HG02798 (cell line): Measurements from ENCODE around the gene NOVA2.

ENCODE experiments used
- ATAC-seq: cut with Tn5 transposase; IDR thresholded peaks from one replicate; pipeline ENCODE4 v1.9.1; 2021; ENCODE audit warnings: mild to moderate bottlenecking; ENCODE audit not compliant: unreplicated experiment, poor library complexity

Gene NOVA2

DNA sequence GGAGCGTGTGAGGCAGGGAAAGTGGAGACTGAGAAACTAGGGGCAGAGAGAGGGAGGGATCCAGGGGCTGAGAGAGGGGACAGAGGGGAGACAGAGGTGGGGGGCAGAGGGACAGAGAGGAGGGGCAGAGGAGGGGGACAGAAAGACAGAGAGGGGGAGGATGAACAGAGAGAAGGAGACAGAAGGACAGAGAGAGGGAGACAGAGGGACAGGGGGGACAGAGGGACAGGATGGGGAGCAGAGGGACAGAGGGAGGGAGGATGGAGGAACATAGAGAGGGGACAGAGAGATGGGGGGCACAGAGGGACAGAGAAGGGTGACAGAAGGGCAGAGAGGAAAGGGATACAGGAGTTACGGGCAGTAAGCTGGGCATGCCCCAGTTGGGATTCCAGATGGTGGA, 44.4 kb downstream of the NOVA2 start:
- no peak for ATAC-seq

GRCh38 chr19:45927565-45928261, 46.0 kb downstream of the NOVA2 start:
- peak; percentile 72 for ATAC-seq

DNA sequence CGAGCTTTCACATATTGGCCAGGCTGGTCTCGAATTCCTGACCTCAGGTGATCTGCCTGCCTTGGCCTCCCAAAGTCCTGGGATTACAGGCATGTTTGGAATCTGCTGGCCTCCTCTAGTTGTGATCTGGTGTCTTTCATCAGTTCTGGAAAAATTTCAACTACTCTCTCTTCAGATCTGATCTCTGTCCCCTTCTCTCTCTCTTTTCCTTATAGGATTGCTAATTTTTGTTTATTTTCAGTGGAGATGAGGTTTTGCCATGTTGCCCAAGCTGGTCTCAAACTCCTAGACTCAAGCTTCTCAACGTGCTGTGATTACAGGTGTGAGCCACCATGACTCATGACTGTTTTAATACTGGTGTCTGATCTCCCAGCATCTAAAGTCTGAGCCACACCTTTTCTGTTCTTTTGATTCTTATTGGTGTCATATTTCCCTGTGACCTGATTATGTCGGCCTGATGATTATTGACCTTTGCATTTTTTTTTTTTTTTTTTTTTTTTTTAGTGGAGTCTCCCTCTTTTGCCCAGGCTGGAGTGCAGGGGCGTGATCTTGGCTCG, 48.7 kb downstream of the NOVA2 start:
- ATAC-seq: no peak

DNA sequence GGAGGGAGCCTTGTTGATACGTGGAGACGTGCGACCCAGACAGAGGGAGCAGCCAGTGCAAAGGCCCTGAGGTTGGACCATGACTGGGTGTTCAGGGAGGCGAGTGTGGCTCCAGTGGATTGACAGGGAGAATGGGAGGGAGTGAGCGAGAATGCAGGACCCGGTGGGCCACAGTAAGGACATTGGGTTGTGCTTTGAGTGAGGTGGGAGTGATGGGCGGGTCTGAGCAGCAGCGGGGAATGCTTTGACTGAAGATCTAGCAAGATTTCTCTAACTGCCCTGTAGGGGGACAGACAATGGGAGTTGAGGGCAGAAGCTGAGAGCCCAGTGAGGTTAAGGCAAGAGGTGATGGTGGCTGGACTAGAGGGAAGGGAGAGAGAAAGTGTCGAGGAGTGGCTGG, 51.4 kb downstream of the NOVA2 start:
- no peak for ATAC-seq

- ATAC-seq: no peak
These were observed 53.2 kb downstream of the NOVA2 start for GRCh38 chr19:45920458-45920857.

DNA sequence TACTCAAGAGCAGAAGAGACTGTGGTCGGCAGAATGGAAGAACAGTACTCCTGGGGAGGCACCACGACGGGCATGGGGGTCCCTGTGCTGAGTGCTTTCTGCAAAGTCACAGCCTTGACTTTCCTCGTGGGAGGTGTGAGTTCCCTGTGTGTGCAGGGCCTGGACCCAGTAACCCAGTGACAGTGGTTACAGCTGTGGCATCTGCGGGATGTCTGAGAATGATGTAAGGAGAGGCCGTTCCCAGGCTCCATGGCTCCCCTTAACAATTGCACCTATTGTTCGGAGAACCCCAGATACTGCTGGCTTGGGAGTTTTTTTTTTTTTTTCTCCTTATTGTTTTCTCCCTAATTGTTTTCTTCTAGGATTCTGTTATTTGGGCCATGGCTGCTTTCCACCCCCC, 54.0 kb downstream of the NOVA2 start:
- ATAC-seq: no peak

- no peak for ATAC-seq
These were observed 54.9 kb downstream of the NOVA2 start for GRCh38 chr19:45918721-45919120.

DNA sequence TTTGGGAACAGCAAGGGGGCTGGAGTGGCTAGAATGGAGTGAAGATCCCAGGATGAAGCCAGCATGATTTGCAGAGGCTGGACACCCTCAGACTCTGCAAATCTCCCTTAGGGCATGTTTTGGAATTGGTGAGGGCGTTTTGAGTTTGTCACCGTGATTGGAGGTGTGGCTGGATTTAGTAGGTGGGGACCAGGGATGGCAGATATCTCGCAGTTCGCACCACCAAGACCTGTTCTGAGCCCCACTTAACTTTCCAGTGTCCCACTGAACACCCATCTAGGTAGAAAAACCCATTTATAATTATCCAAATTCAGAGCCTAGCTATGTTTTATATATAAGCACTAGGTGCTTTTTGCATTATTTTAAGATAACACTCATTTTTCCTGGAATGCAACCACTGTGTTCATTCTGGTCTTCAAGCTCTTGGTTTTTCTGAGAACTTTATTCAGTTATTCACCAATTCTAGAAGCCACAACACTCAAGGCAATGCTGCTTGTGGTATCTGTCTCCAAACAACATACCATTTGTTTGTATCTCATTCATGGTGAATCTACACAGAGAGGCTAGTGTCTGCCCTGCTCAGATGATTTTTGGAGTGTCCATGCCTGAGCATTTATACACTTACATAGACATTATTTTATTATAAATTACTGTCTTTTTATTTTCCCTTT, 56.1 kb downstream of the NOVA2 start:
- ATAC-seq: no peak

DNA sequence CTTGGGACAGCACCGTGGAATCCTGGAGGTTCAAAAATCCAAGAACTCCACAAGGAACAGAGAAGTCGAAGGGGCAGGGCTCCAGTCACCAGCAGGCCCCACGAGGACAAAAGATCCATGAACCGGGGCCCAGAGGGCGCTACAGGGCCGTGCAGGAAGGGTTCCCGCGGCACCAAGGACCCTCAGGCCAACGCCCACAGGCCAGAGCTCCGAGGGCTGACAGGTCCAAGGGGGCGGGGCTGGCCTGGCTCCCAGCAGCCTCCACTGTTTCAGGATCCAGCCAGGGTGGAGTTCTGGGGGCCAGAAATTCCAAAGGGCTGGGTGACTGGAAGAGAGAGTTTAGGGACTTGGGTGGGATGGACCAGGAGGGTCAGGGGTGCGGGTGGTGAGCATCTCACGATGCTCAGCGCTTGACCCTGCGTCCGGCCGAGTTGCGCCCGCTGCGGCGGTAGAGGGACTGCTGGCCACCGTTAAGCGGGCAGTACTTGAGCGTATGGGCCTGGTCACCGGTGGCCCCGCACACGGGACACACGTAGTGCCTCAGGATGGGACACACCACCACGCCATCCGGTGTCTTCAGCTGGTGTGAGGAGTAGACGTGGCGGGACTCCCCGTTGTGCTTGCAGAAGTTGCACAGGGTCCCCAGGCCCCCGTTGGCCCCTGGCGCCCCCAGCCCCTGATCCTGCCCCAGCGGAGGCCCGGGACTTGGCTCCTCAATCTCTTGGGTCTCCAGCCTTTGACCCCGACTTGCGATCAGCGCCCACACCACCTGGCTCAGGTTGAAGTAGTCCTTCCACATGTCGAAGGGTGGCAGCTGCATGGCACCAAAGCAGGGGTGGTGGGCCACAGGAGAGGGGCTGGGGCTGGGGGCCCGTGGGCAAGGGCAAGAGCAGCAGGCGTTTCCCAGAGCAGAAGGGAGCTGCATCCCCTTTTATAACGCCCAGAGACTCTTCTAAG, 59.5 kb downstream of the NOVA2 start, which contains the start of gene NANOS2:
NANOS2 (minus strand) TSS at position 905 of the 957 bp plus-strand sequence; CDS start at position 820, 85 bp downstream.
- no peak for ATAC-seq

DNA sequence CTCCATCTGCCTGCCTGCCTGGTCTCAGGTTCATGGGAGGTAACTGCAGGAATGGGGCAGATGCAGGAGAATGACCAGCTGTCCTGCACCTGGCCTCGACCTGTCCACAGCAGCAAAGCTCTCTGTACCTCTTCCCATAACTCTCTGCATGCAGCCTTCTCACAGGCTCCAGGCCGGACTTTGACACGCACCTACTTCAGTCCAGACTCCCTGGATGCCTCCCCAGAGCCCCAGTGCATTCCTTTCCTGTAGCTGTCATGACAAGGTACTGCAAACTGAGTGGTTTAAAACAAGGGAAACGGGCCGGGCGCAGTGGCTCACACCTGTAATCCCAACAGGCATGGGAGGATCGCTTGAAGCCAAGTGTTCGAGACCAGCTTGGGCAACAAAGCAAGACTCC, 62.4 kb downstream of the NOVA2 start:
- no peak for ATAC-seq

- no peak for ATAC-seq
These were observed 64.7 kb downstream of the NOVA2 start for GRCh38 chr19:45908956-45909355.

GRCh38 chr19:45906221-45906620, 67.4 kb downstream of the NOVA2 start:
- ATAC-seq: no peak

DNA sequence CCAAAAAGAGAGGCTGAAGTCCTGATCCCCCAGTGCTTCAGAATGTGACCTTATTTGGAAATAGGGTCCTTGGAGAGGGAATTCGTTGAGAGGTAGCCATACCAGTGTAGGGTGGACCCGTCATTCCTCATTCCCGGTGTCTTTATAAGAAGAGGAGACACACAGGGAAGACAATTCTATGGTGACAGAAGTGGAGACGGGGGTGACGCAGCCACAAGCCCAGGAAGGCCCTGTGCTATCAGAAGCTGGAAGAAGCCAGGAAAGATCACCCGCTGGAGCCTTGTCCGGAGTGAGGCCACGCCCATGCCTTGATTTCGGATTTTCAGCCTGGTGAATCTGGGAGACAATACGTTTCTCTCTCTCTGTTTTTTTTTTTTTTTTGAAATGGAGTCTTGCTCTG, 68.7 kb downstream of the NOVA2 start:
- ATAC-seq: no peak

GRCh38 chr19:45902651-45903625, 70.7 kb downstream of the NOVA2 start:
- peak; percentile 93 for ATAC-seq

- no peak for ATAC-seq
These were observed 71.6 kb downstream of the NOVA2 start, which contains the start of gene MYPOP for GRCh38 chr19:45901912-45902650. MYPOP (minus strand) TSS chr19:45902613; CDS start chr19:45901773, 840 bp downstream.

- no peak for ATAC-seq
These were observed 72.2 kb downstream of the NOVA2 start for GRCh38 chr19:45901432-45901911.

GRCh38 chr19:45900738-45901431, 72.8 kb downstream of the NOVA2 start:
- no peak for ATAC-seq
